ENCODE results near the gene SEMA3A. TPM values are rescaled to one million over a fixed set of nuclear protein-coding genes. Genes with fewer than 3 reads are reported as not detected.

The SEMA3A gene
- total RNA-seq, 3 donors from 2014 or later, result 2.9 to 23.2 (median 5.2) TPM

GRCh38 chr7:83941300-83941699 is 253.3 kb downstream of the SEMA3A start:
- Histone ChIP-seq H3K4me1 (no peaks in the 10 kb centered on the region), H3K27ac (no peak overlapping the region), H3K9me3 (no peaks in the 10 kb centered on the region), H3K27me3 (no peaks in the 10 kb centered on the region), H3K36me3 (no peaks in the 10 kb centered on the region), H3K4me3 (no peak overlapping the region)
- DNase-seq (ENCODE audit: low spot score in 2 of 2), result no peak
- TF ChIP-seq POLR2A (IDR thresholded peaks at IDR 0.05) (no peak), POLR2AphosphoS5 (IDR thresholded peaks at IDR 0.05) (no peak), CTCF (IDR thresholded peaks at IDR 0.05) (no peak)
- intact Hi-C loops (cut with DNase I; ENCODE audit: low total_unique reads), result no loop called here

- no peak overlapping the region for H3K4me3 ChIP-seq
- no peaks in the 10 kb centered on the region for H3K4me1 ChIP-seq
- no peaks in the 10 kb centered on the region for H3K36me3 ChIP-seq
- DNase-seq (ENCODE audit: low spot score in 2 of 2), result no peak
- intact Hi-C loops (cut with DNase I; ENCODE audit: low total_unique reads), result no loop called here
- H3K27ac ChIP-seq, result no peak overlapping the region
- no peak for TF ChIP-seq POLR2A (IDR thresholded peaks at IDR 0.05)
- TF ChIP-seq CTCF (IDR thresholded peaks at IDR 0.05), result no peak
- TF ChIP-seq POLR2AphosphoS5 (IDR thresholded peaks at IDR 0.05), result no peak
- no peaks in the 10 kb centered on the region for H3K27me3 ChIP-seq
- no peaks in the 10 kb centered on the region for H3K9me3 ChIP-seq
Observed at GRCh38 chr7:83937930-83938329, 256.7 kb downstream of the SEMA3A start.

- Histone ChIP-seq H3K4me1 (no peaks in the 10 kb centered on the region), H3K4me3 (no peak overlapping the region), H3K36me3 (no peaks in the 10 kb centered on the region), H3K27ac (no peak overlapping the region), H3K27me3 (no peaks in the 10 kb centered on the region), H3K9me3 (no peaks in the 10 kb centered on the region)
- TF ChIP-seq CTCF (IDR thresholded peaks at IDR 0.05) (peak in 2 of 3 donors; percentile 50 to 65), POLR2A (IDR thresholded peaks at IDR 0.05) (no peak), POLR2AphosphoS5 (IDR thresholded peaks at IDR 0.05) (no peak)
- DNase-seq (ENCODE audit: low spot score in 2 of 2), result peak in 1 of 2 donors; percentile 20
- intact Hi-C loops (cut with DNase I; ENCODE audit: low total_unique reads), result no loop called here
Observed at GRCh38 chr7:83936056-83936708, 258.4 kb downstream of the SEMA3A start.

GRCh38 chr7:83934118-83934734 is 260.4 kb downstream of the SEMA3A start:
- intact Hi-C loops (cut with DNase I; ENCODE audit: low total_unique reads), result no loop called here
- Histone ChIP-seq H3K27me3 (no peaks in the 10 kb centered on the region), H3K9me3 (no peaks in the 10 kb centered on the region), H3K36me3 (no peaks in the 10 kb centered on the region), H3K4me3 (no peak overlapping the region), H3K27ac (no peak overlapping the region), H3K4me1 (no peaks in the 10 kb centered on the region)
- no peak for TF ChIP-seq POLR2A (IDR thresholded peaks at IDR 0.05)
- no peak for TF ChIP-seq CTCF (IDR thresholded peaks at IDR 0.05)
- TF ChIP-seq POLR2AphosphoS5 (IDR thresholded peaks at IDR 0.05), result no peak
- no peak for DNase-seq (ENCODE audit: low spot score in 2 of 2)

- H3K27me3 ChIP-seq, result no peaks in the 10 kb centered on the region
- TF ChIP-seq CTCF (IDR thresholded peaks at IDR 0.05) (no peak), POLR2AphosphoS5 (IDR thresholded peaks at IDR 0.05) (no peak), POLR2A (IDR thresholded peaks at IDR 0.05) (no peak)
- no peaks in the 10 kb centered on the region for H3K4me1 ChIP-seq
- intact Hi-C loops (cut with DNase I; ENCODE audit: low total_unique reads), result no loop called here
- DNase-seq (ENCODE audit: low spot score in 2 of 2), result no peak
- H3K4me3 ChIP-seq, result no peak overlapping the region
- no peaks in the 10 kb centered on the region for H3K9me3 ChIP-seq
- no peak overlapping the region for H3K27ac ChIP-seq
- H3K36me3 ChIP-seq, result no peaks in the 10 kb centered on the region
Observed at GRCh38 chr7:83931968-83932367, 262.6 kb downstream of the SEMA3A start.

Data from breast epithelium (tissue), 4 donors.